Vagina (tissue), 2 donors: Measurements from ENCODE around the gene PASK. TPM values are rescaled to one million over a fixed set of nuclear protein-coding genes. Genes with fewer than 3 reads are reported as not detected.
A peak's percentile ranks its signal among the peaks of the same experiment; 100 is the strongest.

Source experiments
- DNase-seq, 2 donors: peaks; one replicate each; pipeline ENCODE4 v3.0.0-alpha.2; 2017; ENCODE audit errors: extremely low spot score in 2 of 2
- H3K27ac ChIP-seq: fragments of 200-600 bp; sonication (generic); one replicate; pipeline ENCODE4 v1.5.1; 2019
- H3K27me3 ChIP-seq: fragments of 200-600 bp; sonication (generic); one replicate; pipeline ENCODE4 v1.5.1; 2019
- H3K36me3 ChIP-seq, 2 donors: fragments of 200-600 bp; sonication (generic); one replicate each; pipeline ENCODE4 v1.5.1; 2017 to 2019
- H3K4me1 ChIP-seq: fragments of 200-600 bp; sonication (generic); one replicate; pipeline ENCODE4 v1.5.1; 2019
- H3K4me3 ChIP-seq, 2 donors: fragments of 200-600 bp; sonication (generic); 1 replicate in 1 of 2; 2 replicates in 1 of 2; pipeline ENCODE4 v1.5.1; 2016 to 2019
- H3K9me3 ChIP-seq: fragments of 200-600 bp; sonication (generic); one replicate; pipeline ENCODE4 v1.5.1; 2019
- CTCF ChIP-seq, 3 experiments: fragments of 450-650 bp in 2 of 3; fragments of 200-600 bp in 1 of 3; sonication (generic) in 1 of 3; IDR thresholded peaks; one replicate each; pipeline ENCODE4 v1.5.1; 2017 to 2019; ENCODE audit warnings: antibody characterized with exemption in 3 of 3, mild to moderate bottlenecking in 2 of 3, moderate library complexity in 2 of 3
- POLR2A ChIP-seq, 2 donors: fragments of 450-650 bp; IDR thresholded peaks; one replicate each; pipeline ENCODE4 v1.6.1; 2017; ENCODE audit warnings: antibody characterized with exemption in 2 of 2, mild to moderate bottlenecking in 2 of 2, moderate library complexity in 2 of 2
- POLR2AphosphoS5 ChIP-seq, 2 donors: sonication (generic); formaldehyde crosslinking; IDR thresholded peaks; one replicate each; pipeline ENCODE4 v1.9.0; 2017; ENCODE audit warnings: antibody characterized with exemption in 2 of 2, mild to moderate bottlenecking in 2 of 2, low read depth in 1 of 2; ENCODE audit not compliant: insufficient read depth in 1 of 2
- intact Hi-C: fragments of 100-400 bp; cut with DNase I; formaldehyde crosslinking; loops from one replicate; pipeline ENCODE4 v1.15.1; 2023
- total RNA-seq: library from RNA; depleted of rRNA; stranded (reverse); fragments of >200 nt; gene quantifications from one replicate; pipeline ENCODE4 v1.2.3, GENCODE V29; 2016

Gene PASK
- total RNA-seq, 1 donor from 2014 or later: 6.4 TPM

- DNase-seq: no peak
- H3K4me1 ChIP-seq: no peaks in the 10 kb centered on the region
- TF ChIP-seq POLR2AphosphoS5 (IDR thresholded peaks at IDR 0.05; ENCODE audit: insufficient read depth in 1 of 2, low read depth in 1 of 2): no peak
- H3K9me3 ChIP-seq: no peaks in the 10 kb centered on the region
- H3K36me3 ChIP-seq: peaks cover 0 to 72% of the 10 kb centered on the region in 2 donors
- H3K27me3 ChIP-seq: no peaks in the 10 kb centered on the region
- intact Hi-C loops: no loop called here
- no peak overlapping the region for H3K4me3 ChIP-seq
- no peak overlapping the region for H3K27ac ChIP-seq
Observed at GRCh38 chr2:241168366-241168765, 19.1 kb upstream of the PASK start.

GRCh38 chr2:241163601-241164118 lies 14.4 kb upstream of the PASK start:
- H3K4me1 ChIP-seq: peaks cover 19% of the 10 kb centered on the region
- H3K27me3 ChIP-seq: no peaks in the 10 kb centered on the region
- DNase-seq: no peak
- H3K36me3 ChIP-seq: peaks cover 0 to 57% of the 10 kb centered on the region in 2 donors
- no peak overlapping the region for H3K4me3 ChIP-seq
- H3K27ac ChIP-seq: no peak overlapping the region
- intact Hi-C loops: no loop called here
- no peak for TF ChIP-seq CTCF (IDR thresholded peaks at IDR 0.05)
- no peaks in the 10 kb centered on the region for H3K9me3 ChIP-seq

GRCh38 chr2:241161646-241162281 lies 12.5 kb upstream of the PASK start:
- Histone ChIP-seq H3K9me3 (no peaks in the 10 kb centered on the region), H3K27me3 (no peaks in the 10 kb centered on the region), H3K27ac (peak overlapping the region; percentile 76), H3K4me1 (peaks cover 19% of the 10 kb centered on the region), H3K36me3 (peaks cover 0 to 47% of the 10 kb centered on the region in 2 donors), H3K4me3 (peak overlapping the region in 1 of 2 donors; percentile 20)
- TF ChIP-seq POLR2A (IDR thresholded peaks at IDR 0.05): no peak
- peak; percentile 45 to 90 for TF ChIP-seq POLR2AphosphoS5 (IDR thresholded peaks at IDR 0.05; ENCODE audit: insufficient read depth in 1 of 2, low read depth in 1 of 2)
- intact Hi-C loops: no loop called here
- peak in 1 of 2 donors; percentile 95 for DNase-seq

- peaks cover 19% of the 10 kb centered on the region for H3K4me1 ChIP-seq
- H3K36me3 ChIP-seq: peaks cover 0 to 33% of the 10 kb centered on the region in 2 donors
- TF ChIP-seq POLR2AphosphoS5 (IDR thresholded peaks at IDR 0.05; ENCODE audit: insufficient read depth in 1 of 2, low read depth in 1 of 2): no peak
- TF ChIP-seq CTCF (IDR thresholded peaks at IDR 0.05): no peak
- TF ChIP-seq POLR2A (IDR thresholded peaks at IDR 0.05): no peak
- no peaks in the 10 kb centered on the region for H3K9me3 ChIP-seq
- no peak overlapping the region for H3K4me3 ChIP-seq
- intact Hi-C loops: no loop called here
- H3K27me3 ChIP-seq: no peaks in the 10 kb centered on the region
- DNase-seq: no peak
- H3K27ac ChIP-seq: no peak overlapping the region
Observed at GRCh38 chr2:241160318-241160717, 11.0 kb upstream of the PASK start.

GRCh38 chr2:241159116-241159515 lies 9.8 kb upstream of the PASK start:
- peaks cover 0 to 32% of the 10 kb centered on the region in 2 donors for H3K36me3 ChIP-seq
- intact Hi-C loops: no loop called here
- TF ChIP-seq POLR2A (IDR thresholded peaks at IDR 0.05) (no peak), CTCF (IDR thresholded peaks at IDR 0.05) (no peak), POLR2AphosphoS5 (IDR thresholded peaks at IDR 0.05; ENCODE audit: insufficient read depth in 1 of 2, low read depth in 1 of 2) (no peak)

GRCh38 chr2:241158546-241158900 lies 9.3 kb upstream of the PASK start:
- no peak overlapping the region for H3K27ac ChIP-seq
- H3K27me3 ChIP-seq: no peaks in the 10 kb centered on the region
- DNase-seq: no peak
- no peak for TF ChIP-seq POLR2A (IDR thresholded peaks at IDR 0.05)
- TF ChIP-seq POLR2AphosphoS5 (IDR thresholded peaks at IDR 0.05; ENCODE audit: insufficient read depth in 1 of 2, low read depth in 1 of 2): no peak
- TF ChIP-seq CTCF (IDR thresholded peaks at IDR 0.05): no peak
- intact Hi-C loops: no loop called here
- H3K4me3 ChIP-seq: no peak overlapping the region
- H3K36me3 ChIP-seq: peaks cover 0 to 26% of the 10 kb centered on the region in 2 donors
- no peaks in the 10 kb centered on the region for H3K9me3 ChIP-seq
- peaks cover 19% of the 10 kb centered on the region for H3K4me1 ChIP-seq

More at GRCh38 chr2:241159116-241159515, 9.8 kb upstream of the PASK start:
- Histone ChIP-seq H3K27ac (no peak overlapping the region), H3K9me3 (no peaks in the 10 kb centered on the region), H3K4me3 (no peak overlapping the region), H3K27me3 (no peaks in the 10 kb centered on the region), H3K4me1 (peaks cover 19% of the 10 kb centered on the region)
- no peak for DNase-seq
